Neural progenitor cell (in vitro differentiated cells): ENCODE measurements around the gene WFS1.

Experiments
- EZH2 ChIP-seq: fragments of 200-600 bp; sonication (generic); IDR thresholded peaks from 2 replicates; pipeline ENCODE4 v1.6.1; 2017; ENCODE audit warnings: antibody characterized with exemption, mild to moderate bottlenecking, moderate library complexity
- TF ChIP-seq, protein P1 (sequence below): fragments of 200-600 bp; sonication (generic); IDR thresholded peaks from 2 replicates; pipeline ENCODE4 v1.5.1; 2017; ENCODE audit warnings: antibody characterized with exemption, mild to moderate bottlenecking

DNA sequence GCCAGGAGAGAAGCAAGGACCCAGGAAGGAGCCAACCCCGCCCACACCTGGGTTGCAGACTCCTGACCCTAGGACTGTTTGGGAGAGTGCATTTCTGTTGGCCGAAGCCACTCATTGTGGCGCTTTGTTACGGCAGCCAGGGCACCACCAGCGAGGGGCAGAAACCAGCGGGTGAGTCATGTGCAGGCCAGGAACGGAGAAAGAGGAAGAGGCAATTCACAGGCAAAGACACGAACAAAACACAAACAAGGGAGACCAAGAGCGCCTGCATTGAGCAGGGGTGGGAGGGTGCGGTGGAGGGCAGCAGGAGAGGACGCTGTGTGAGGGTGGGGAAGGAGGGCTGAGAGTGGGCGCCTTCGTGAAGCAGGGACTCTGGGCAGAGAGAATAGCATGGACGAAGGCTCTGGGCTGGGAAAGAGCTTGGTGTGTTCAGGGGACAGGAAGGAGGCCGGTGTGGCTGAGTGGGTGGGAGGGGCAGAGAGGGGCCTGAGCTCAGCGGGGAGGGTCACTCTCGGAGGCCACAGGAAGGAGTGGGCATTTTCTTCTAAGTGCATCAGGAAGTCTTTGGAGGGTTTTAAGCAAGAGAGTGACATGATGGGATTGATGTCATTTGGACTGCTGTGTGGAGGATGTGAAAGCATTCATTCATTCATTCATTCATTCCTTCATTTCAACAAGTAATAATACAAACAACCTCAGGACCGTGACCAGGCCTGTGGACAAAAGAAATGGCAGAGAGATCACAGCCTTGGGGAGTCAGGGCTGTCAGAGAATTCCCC lies 12.2 kb upstream of the WFS1 start:
- TF ChIP-seq, protein P1, sequence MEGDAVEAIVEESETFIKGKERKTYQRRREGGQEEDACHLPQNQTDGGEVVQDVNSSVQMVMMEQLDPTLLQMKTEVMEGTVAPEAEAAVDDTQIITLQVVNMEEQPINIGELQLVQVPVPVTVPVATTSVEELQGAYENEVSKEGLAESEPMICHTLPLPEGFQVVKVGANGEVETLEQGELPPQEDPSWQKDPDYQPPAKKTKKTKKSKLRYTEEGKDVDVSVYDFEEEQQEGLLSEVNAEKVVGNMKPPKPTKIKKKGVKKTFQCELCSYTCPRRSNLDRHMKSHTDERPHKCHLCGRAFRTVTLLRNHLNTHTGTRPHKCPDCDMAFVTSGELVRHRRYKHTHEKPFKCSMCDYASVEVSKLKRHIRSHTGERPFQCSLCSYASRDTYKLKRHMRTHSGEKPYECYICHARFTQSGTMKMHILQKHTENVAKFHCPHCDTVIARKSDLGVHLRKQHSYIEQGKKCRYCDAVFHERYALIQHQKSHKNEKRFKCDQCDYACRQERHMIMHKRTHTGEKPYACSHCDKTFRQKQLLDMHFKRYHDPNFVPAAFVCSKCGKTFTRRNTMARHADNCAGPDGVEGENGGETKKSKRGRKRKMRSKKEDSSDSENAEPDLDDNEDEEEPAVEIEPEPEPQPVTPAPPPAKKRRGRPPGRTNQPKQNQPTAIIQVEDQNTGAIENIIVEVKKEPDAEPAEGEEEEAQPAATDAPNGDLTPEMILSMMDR: no peak
- TF ChIP-seq EZH2: no peak
